Cardiac fibroblast (primary cell): Measurements from ENCODE around the gene ACTN1.

Experiments
- DNase-seq, 2 donors: peaks; one replicate each; pipeline versions ENCODE4 v3.0.0 to v3.0.0-alpha.2; 2010; ENCODE audit warnings: low read depth in 2 of 2
- H3K4me3 ChIP-seq, 2 donors: replicated peaks in 1 of 2; 1 replicate in 1 of 2; 2 replicates in 1 of 2; pipeline ENCODE4 v1.5.1; 2011; ENCODE audit warnings: low read depth in 2 of 2, low read length in 2 of 2, mild to moderate bottlenecking in 2 of 2, moderate library complexity in 1 of 2
- CTCF ChIP-seq: IDR thresholded peaks from one replicate; pipeline ENCODE4 v1.5.1; 2011; ENCODE audit warnings: low read depth, mild to moderate bottlenecking, low read length, inconsistent platforms

ACTN1 gene

GRCh38 chr14:68952531-68953195, 26.4 kb downstream of the ACTN1 start:
- TF ChIP-seq CTCF, result no peak
- H3K4me3 ChIP-seq, result peak overlapping the region in 1 of 2 donors; percentile 15
- peak; percentile 79 to 82 for DNase-seq

- H3K4me3 ChIP-seq, result no peak overlapping the region
- DNase-seq, result peak in 1 of 2 donors; percentile 60
- TF ChIP-seq CTCF, result no peak
Observed at GRCh38 chr14:68951800-68952530, 27.1 kb downstream of the ACTN1 start.

DNA sequence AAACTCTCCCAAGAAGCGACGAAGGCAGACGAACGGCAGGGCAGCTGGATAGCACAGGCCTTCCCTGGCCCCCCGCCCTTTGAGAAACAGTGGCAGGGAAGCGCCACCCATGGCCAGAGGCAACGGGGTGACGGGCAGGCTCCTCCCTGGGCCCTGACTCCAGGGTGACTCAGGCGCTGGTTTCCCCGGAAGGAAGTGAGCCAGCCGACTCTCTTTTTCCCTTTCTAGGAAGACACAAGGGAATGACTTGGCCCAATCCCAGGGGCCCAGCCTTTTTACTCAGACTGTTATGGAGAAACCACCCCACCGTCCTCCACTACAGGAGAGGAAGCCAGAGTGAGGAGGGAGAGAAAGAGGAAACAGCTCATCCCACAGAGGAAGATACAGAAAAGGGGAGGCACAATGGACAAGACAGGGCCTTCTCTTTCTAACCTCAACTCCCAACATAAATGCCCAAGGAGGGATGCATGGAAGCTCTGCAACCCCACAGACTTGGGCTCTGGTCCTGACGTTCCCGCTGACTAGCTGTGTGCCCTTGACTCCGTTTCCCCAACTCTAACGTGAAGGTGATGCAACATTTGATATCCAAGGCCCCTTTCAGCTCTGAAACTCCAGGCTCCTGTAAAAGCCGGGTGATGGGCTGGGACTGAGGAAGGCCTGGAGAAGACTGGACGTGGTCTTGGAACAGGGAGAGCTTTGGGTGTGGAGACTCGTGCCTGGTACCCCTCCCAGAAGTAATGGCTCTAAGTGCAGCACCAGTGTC, 27.9 kb downstream of the ACTN1 start:
- H3K4me3 ChIP-seq, result no peak overlapping the region
- TF ChIP-seq CTCF, result no peak
- peak; percentile 93 to 99 for DNase-seq

DNA sequence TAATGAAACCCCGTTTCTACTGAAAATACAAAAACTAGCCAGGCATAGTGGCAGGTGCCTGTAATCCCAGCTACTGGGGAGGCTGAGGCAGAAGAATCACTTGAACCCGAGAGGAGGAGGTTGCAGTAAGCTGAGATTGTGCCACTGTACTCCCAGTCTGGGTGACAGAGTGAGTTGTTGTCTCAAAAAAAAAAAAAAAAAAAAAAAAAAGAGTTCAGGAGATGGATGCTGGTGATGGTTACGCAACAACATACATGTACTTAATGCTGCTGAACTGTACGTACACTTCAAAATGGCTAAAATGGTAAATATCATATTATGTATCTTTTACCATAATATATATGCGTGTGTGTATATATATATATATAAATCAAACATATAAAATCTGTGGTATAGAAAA, 29.0 kb downstream of the ACTN1 start:
- H3K4me3 ChIP-seq, result no peak overlapping the region
- no peak for TF ChIP-seq CTCF
- DNase-seq, result peak; percentile 64 to 80

DNA sequence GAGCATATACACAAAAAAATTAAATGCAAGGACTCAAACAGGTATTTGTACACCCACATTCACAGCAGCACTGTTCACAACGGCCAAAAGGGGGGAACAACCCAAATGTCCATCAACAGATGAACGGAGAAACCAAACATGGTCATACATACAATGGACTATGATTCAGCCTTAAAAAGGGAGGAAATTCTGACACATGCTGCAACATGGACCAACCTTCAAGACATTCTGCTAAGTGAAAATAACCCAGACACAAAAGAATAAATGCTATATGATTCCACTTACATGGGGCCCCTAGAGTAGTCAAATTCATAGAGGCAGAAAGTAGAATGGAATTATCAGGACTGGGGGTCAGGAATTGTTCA, 29.5 kb downstream of the ACTN1 start:
- DNase-seq, result peak in 1 of 2 donors; percentile 79
- TF ChIP-seq CTCF, result no peak
- no peak overlapping the region for H3K4me3 ChIP-seq

- no peak for TF ChIP-seq CTCF
- peak in 1 of 2 donors; percentile 57 for DNase-seq
- H3K4me3 ChIP-seq, result no peak overlapping the region
Observed at GRCh38 chr14:68948686-68949600, 30.2 kb downstream of the ACTN1 start.
